HG03520 (cell line): ENCODE measurements around the gene IFT88.

Experiments used
- ATAC-seq: cut with Tn5 transposase; IDR thresholded peaks from one replicate; pipeline ENCODE4 v1.9.1; 2021; ENCODE audit warnings: mild to moderate bottlenecking, moderate library complexity; ENCODE audit not compliant: unreplicated experiment

Gene IFT88

GRCh38 chr13:20566898-20567874 is at the start of gene IFT88:
IFT88 (plus strand) TSS chr13:20567157; CDS start chr13:20574386, 7,229 bp downstream.
- ATAC-seq: peak; percentile 80

GRCh38 chr13:20518660-20519100 is 48.3 kb upstream of the IFT88 start:
- ATAC-seq: no peak

GRCh38 chr13:20519875-20520274 is 47.1 kb upstream of the IFT88 start:
- ATAC-seq: no peak

GRCh38 chr13:20521364-20522115 is 45.4 kb upstream of the IFT88 start:
- ATAC-seq: no peak

GRCh38 chr13:20525144-20525600 is 41.8 kb upstream of the IFT88 start:
- no peak for ATAC-seq

GRCh38 chr13:20525601-20526544 is 41.1 kb upstream of the IFT88 start, which contains the start of gene CRYL1:
CRYL1 (minus strand) TSS chr13:20525857; CDS start chr13:20525794, 63 bp downstream.
- ATAC-seq: peak; percentile 67

- ATAC-seq: no peak
Observed at GRCh38 chr13:20526664-20527063, 40.3 kb upstream of the IFT88 start.

- ATAC-seq: no peak
Observed at GRCh38 chr13:20528452-20528851, 38.5 kb upstream of the IFT88 start.

GRCh38 chr13:20534038-20534608 is 32.8 kb upstream of the IFT88 start:
- ATAC-seq: no peak

- ATAC-seq: no peak
Observed at GRCh38 chr13:20536992-20537391, 30.0 kb upstream of the IFT88 start.

GRCh38 chr13:20544201-20544923 is 22.6 kb upstream of the IFT88 start:
- no peak for ATAC-seq

GRCh38 chr13:20546556-20546955 is 20.4 kb upstream of the IFT88 start:
- no peak for ATAC-seq

- no peak for ATAC-seq
Observed at GRCh38 chr13:20547479-20547908, 19.5 kb upstream of the IFT88 start.

GRCh38 chr13:20550799-20551198 is 16.2 kb upstream of the IFT88 start:
- ATAC-seq: no peak

GRCh38 chr13:20553311-20553710 is 13.6 kb upstream of the IFT88 start:
- ATAC-seq: no peak

- ATAC-seq: no peak
Observed at GRCh38 chr13:20558982-20559381, 8.0 kb upstream of the IFT88 start.

- ATAC-seq: no peak
Observed at GRCh38 chr13:20559659-20560356, 7.1 kb upstream of the IFT88 start.

- no peak for ATAC-seq
Observed at GRCh38 chr13:20561741-20562140, 5.2 kb upstream of the IFT88 start.
